ENCODE data around the gene SCN10A. TPM values are rescaled to one million over a fixed set of nuclear protein-coding genes. Genes with fewer than 3 reads are reported as not detected.

SCN10A gene
- total RNA-seq, 2 donors from 2014 or later = not detected

GRCh38 chr3:38696034-38696433, 120.0 kb downstream of the SCN10A start:
- no peaks in the 10 kb centered on the region for H3K27me3 Mint-ChIP-seq (ENCODE audit: low read depth)
- no peak overlapping the region for H3K27ac Mint-ChIP-seq
- H3K9me3 Mint-ChIP-seq = no peaks in the 10 kb centered on the region
- H3K4me3 Mint-ChIP-seq = no peak overlapping the region
- no peak for DNase-seq
- no peaks in the 10 kb centered on the region for H3K4me1 Mint-ChIP-seq (ENCODE audit: low read depth)
- no peaks in the 10 kb centered on the region for H3K36me3 Mint-ChIP-seq (ENCODE audit: insufficient read depth in 2 of 2)
- ATAC-seq (replicated peaks in 1 of 2) = no peak

GRCh38 chr3:38690185-38690584, 125.8 kb downstream of the SCN10A start:
- Mint-ChIP-seq H3K9me3 (peaks cover 0 to 1% of the 10 kb centered on the region in 2 donors), H3K27me3 (ENCODE audit: low read depth) (no peaks in the 10 kb centered on the region), H3K27ac (no peak overlapping the region), H3K4me3 (no peak overlapping the region), H3K36me3 (ENCODE audit: insufficient read depth in 2 of 2) (no peaks in the 10 kb centered on the region), H3K4me1 (ENCODE audit: low read depth) (no peaks in the 10 kb centered on the region)
- ATAC-seq (replicated peaks in 1 of 2) (no peak), DNase-seq (no peak)

- no peak for DNase-seq
- no peaks in the 10 kb centered on the region for H3K4me1 Mint-ChIP-seq (ENCODE audit: low read depth)
- ATAC-seq (replicated peaks in 1 of 2) = no peak
- H3K27me3 Mint-ChIP-seq (ENCODE audit: low read depth) = no peaks in the 10 kb centered on the region
- H3K27ac Mint-ChIP-seq = no peak overlapping the region
- H3K36me3 Mint-ChIP-seq (ENCODE audit: insufficient read depth in 2 of 2) = no peaks in the 10 kb centered on the region
- H3K9me3 Mint-ChIP-seq = peaks cover 0 to 1% of the 10 kb centered on the region in 2 donors
- H3K4me3 Mint-ChIP-seq = no peak overlapping the region
Observed at GRCh38 chr3:38689774-38690173, 126.2 kb downstream of the SCN10A start.

GRCh38 chr3:38689346-38689745, 126.7 kb downstream of the SCN10A start:
- DNase-seq (no peak), ATAC-seq (replicated peaks in 1 of 2) (no peak)
- Mint-ChIP-seq H3K4me3 (no peak overlapping the region), H3K27ac (no peak overlapping the region), H3K9me3 (peaks cover 0 to 1% of the 10 kb centered on the region in 2 donors), H3K36me3 (ENCODE audit: insufficient read depth in 2 of 2) (no peaks in the 10 kb centered on the region), H3K4me1 (ENCODE audit: low read depth) (no peaks in the 10 kb centered on the region), H3K27me3 (ENCODE audit: low read depth) (no peaks in the 10 kb centered on the region)

- no peak for ATAC-seq (replicated peaks in 1 of 2)
- Mint-ChIP-seq H3K9me3 (peaks cover 0 to 1% of the 10 kb centered on the region in 2 donors), H3K27ac (no peak overlapping the region)
Observed at GRCh38 chr3:38687321-38687720, 128.7 kb downstream of the SCN10A start.

GRCh38 chr3:38684546-38684945, 131.5 kb downstream of the SCN10A start:
- H3K4me3 Mint-ChIP-seq = no peak overlapping the region
- no peaks in the 10 kb centered on the region for H3K36me3 Mint-ChIP-seq (ENCODE audit: insufficient read depth in 2 of 2)

More at GRCh38 chr3:38687321-38687720, 128.7 kb downstream of the SCN10A start:
- H3K36me3 Mint-ChIP-seq (ENCODE audit: insufficient read depth in 2 of 2) = no peaks in the 10 kb centered on the region
- H3K4me3 Mint-ChIP-seq = no peak overlapping the region
- H3K27me3 Mint-ChIP-seq (ENCODE audit: low read depth) = no peaks in the 10 kb centered on the region
- DNase-seq = no peak
- no peaks in the 10 kb centered on the region for H3K4me1 Mint-ChIP-seq (ENCODE audit: low read depth)

GRCh38 chr3:38669668-38670067, 146.3 kb downstream of the SCN10A start:
- ATAC-seq (replicated peaks in 1 of 2) (no peak), DNase-seq (no peak)
- Mint-ChIP-seq H3K4me3 (no peak overlapping the region), H3K9me3 (no peaks in the 10 kb centered on the region), H3K4me1 (ENCODE audit: low read depth) (no peaks in the 10 kb centered on the region), H3K27ac (no peak overlapping the region), H3K27me3 (ENCODE audit: low read depth) (peaks cover 31% of the 10 kb centered on the region), H3K36me3 (ENCODE audit: insufficient read depth in 2 of 2) (no peaks in the 10 kb centered on the region)

More at GRCh38 chr3:38684546-38684945, 131.5 kb downstream of the SCN10A start:
- no peak for ATAC-seq (replicated peaks in 1 of 2)
- DNase-seq = no peak
- no peaks in the 10 kb centered on the region for H3K4me1 Mint-ChIP-seq (ENCODE audit: low read depth)
- H3K9me3 Mint-ChIP-seq = peaks cover 0 to 1% of the 10 kb centered on the region in 2 donors
- no peak overlapping the region for H3K27ac Mint-ChIP-seq
- peaks cover 17% of the 10 kb centered on the region for H3K27me3 Mint-ChIP-seq (ENCODE audit: low read depth)

GRCh38 chr3:38662544-38662943, 153.5 kb downstream of the SCN10A start:
- peaks cover 6 to 9% of the 10 kb centered on the region in 2 donors for H3K36me3 Mint-ChIP-seq (ENCODE audit: insufficient read depth in 2 of 2)
- H3K27ac Mint-ChIP-seq = no peak overlapping the region
- DNase-seq = no peak
- no peaks in the 10 kb centered on the region for H3K4me1 Mint-ChIP-seq (ENCODE audit: low read depth)
- no peak for ATAC-seq (replicated peaks in 1 of 2)
- H3K27me3 Mint-ChIP-seq (ENCODE audit: low read depth) = peaks cover 30% of the 10 kb centered on the region
- no peak overlapping the region for H3K4me3 Mint-ChIP-seq
- H3K9me3 Mint-ChIP-seq = peaks cover 4 to 5% of the 10 kb centered on the region in 2 donors

- no peak for DNase-seq
- ATAC-seq (replicated peaks in 1 of 2) = no peak
- H3K4me1 Mint-ChIP-seq (ENCODE audit: low read depth) = peaks cover 7% of the 10 kb centered on the region
- H3K27ac Mint-ChIP-seq = no peak overlapping the region
- peaks cover 4 to 5% of the 10 kb centered on the region in 2 donors for H3K9me3 Mint-ChIP-seq
- H3K36me3 Mint-ChIP-seq (ENCODE audit: insufficient read depth in 2 of 2) = peaks cover 6 to 9% of the 10 kb centered on the region in 2 donors
- H3K4me3 Mint-ChIP-seq = no peak overlapping the region
- peaks cover 38% of the 10 kb centered on the region for H3K27me3 Mint-ChIP-seq (ENCODE audit: low read depth)
Observed at GRCh38 chr3:38658841-38659240, 157.2 kb downstream of the SCN10A start.

GRCh38 chr3:38657369-38657768, 158.6 kb downstream of the SCN10A start:
- Mint-ChIP-seq H3K36me3 (ENCODE audit: insufficient read depth in 2 of 2) (peaks cover 0 to 3% of the 10 kb centered on the region in 2 donors), H3K9me3 (peaks cover 0 to 2% of the 10 kb centered on the region in 2 donors), H3K27ac (no peak overlapping the region), H3K4me1 (ENCODE audit: low read depth) (peaks cover 12% of the 10 kb centered on the region), H3K27me3 (ENCODE audit: low read depth) (peaks cover 50% of the 10 kb centered on the region), H3K4me3 (no peak overlapping the region)
- ATAC-seq (replicated peaks in 1 of 2) (no peak), DNase-seq (no peak)

- Mint-ChIP-seq H3K27me3 (ENCODE audit: low read depth) (peaks cover 46% of the 10 kb centered on the region), H3K27ac (no peak overlapping the region), H3K36me3 (ENCODE audit: insufficient read depth in 2 of 2) (peaks cover 0 to 1% of the 10 kb centered on the region in 2 donors), H3K9me3 (no peaks in the 10 kb centered on the region), H3K4me1 (ENCODE audit: low read depth) (peaks cover 12% of the 10 kb centered on the region), H3K4me3 (no peak overlapping the region)
- DNase-seq = peak in 1 of 2 donors; percentile 19
- ATAC-seq (replicated peaks in 1 of 2) = peak; percentile 44 to 56
Observed at GRCh38 chr3:38655708-38656300, 160.2 kb downstream of the SCN10A start.

- Mint-ChIP-seq H3K36me3 (ENCODE audit: insufficient read depth in 2 of 2) (no peaks in the 10 kb centered on the region), H3K27me3 (ENCODE audit: low read depth) (peaks cover 35% of the 10 kb centered on the region), H3K9me3 (no peaks in the 10 kb centered on the region), H3K4me3 (no peak overlapping the region), H3K4me1 (ENCODE audit: low read depth) (peaks cover 12% of the 10 kb centered on the region), H3K27ac (no peak overlapping the region)
- no peak for DNase-seq
- ATAC-seq (replicated peaks in 1 of 2) = no peak
Observed at GRCh38 chr3:38653685-38654537, 162.1 kb downstream of the SCN10A start.

- H3K4me1 Mint-ChIP-seq (ENCODE audit: low read depth) = peaks cover 15% of the 10 kb centered on the region
- H3K27me3 Mint-ChIP-seq (ENCODE audit: low read depth) = peaks cover 35% of the 10 kb centered on the region
- ATAC-seq (replicated peaks in 1 of 2) (no peak), DNase-seq (no peak)
- no peaks in the 10 kb centered on the region for H3K36me3 Mint-ChIP-seq (ENCODE audit: insufficient read depth in 2 of 2)
- H3K27ac Mint-ChIP-seq = no peak overlapping the region
- no peak overlapping the region for H3K4me3 Mint-ChIP-seq
- H3K9me3 Mint-ChIP-seq = no peaks in the 10 kb centered on the region
Observed at GRCh38 chr3:38652934-38653333, 163.1 kb downstream of the SCN10A start.

Data from activated T-cell treated with anti-CD3 and anti-CD28 coated beads, Interleukin-2, amount 50 U/mL, for 72 hours (primary cell).